DMS 273 treated with DMSO at 0.1 percent for 48 hours (cell line): ENCODE results near the gene HS3ST3A1.

Experiments
- DNase-seq: peaks from one replicate; lab custom pipeline; 2025; lab: John Stamatoyannopoulos, UW

HS3ST3A1 gene

DNA sequence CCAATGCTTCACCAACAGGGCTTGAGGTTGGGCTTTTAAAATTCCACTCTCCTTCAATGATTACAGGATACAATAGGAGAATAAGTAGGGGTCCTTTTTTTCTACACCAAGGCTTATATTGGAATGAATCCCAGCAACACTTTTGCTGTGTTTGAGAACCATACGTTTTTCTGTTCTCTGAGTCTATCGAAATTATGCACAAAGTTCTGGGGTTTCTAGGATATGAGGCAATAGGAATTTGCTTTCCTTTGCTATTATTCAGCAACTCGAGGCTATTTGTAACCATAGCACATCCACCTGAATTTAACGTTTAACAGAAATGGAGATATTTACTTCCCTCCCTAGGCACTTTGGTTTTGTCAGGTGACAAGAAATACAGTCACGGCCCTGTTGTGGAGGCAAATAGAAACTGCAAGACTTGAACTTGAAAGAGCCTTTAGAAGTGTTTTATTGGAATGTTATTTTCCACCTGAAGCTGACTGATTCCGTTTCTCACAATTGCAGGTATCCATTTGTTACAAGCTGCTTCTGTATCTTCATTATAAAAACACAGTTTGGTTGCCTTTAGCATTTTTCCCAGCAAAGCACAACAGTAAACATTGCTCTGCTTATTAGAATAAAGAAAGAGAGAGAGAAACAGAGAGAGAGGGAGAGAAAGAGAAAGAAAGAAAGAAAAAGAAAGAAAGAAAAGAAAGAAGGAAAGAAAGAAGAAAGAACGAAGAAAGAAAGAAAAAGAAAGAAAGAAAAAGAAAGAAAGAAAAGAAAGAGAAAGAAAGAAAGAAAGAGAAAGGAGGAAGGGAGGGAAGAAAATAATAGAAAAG is 109.6 kb downstream of the HS3ST3A1 start:
- no peak for DNase-seq

DNA sequence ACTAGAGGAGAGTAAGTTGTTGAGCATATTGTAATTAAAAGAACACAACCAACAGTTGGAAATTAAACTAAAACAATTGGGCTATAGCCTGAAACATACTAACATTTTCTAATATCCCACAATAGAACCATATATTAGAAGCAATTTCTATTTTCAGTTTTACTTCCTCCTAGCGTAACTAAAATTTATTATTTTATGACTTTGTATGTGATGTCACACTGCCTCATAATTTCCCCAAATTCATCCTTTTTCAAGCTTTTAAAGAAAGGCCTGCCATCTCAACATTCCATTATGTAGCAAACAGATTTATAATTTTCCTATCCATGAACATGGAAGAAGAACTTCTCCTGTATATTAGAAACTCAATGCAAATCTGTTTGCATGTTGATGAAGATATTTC is 110.2 kb downstream of the HS3ST3A1 start:
- DNase-seq, result no peak

DNA sequence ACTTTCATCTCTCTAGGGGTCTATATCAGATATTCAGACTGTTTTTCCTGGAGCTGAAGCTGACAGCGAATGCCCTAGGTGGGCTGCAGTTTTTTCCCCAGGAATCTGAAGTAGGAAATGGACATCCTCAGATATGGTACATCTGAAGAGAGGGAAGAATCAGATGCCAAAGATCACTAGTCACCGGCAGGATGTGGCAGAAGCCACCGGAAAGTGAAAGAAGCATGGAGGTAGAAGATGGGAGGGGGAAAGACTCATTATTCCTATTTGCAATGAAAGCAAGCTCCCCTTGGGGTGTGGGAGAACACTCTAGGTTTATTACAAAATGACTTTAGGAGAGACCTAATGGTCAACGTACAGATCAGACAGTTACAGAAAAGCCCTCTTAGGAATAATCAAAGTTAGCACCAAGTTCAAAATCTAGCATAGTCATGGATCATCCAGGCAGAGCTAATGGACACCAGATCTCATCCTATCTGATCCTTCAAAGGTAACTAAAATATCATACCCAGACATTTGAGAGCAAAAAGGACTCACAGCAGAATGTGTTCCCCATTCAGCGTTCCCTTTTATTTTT is 110.7 kb downstream of the HS3ST3A1 start:
- no peak for DNase-seq

- no peak for DNase-seq
These were observed 111.3 kb downstream of the HS3ST3A1 start for GRCh38 chr17:13490427-13490826.

DNA sequence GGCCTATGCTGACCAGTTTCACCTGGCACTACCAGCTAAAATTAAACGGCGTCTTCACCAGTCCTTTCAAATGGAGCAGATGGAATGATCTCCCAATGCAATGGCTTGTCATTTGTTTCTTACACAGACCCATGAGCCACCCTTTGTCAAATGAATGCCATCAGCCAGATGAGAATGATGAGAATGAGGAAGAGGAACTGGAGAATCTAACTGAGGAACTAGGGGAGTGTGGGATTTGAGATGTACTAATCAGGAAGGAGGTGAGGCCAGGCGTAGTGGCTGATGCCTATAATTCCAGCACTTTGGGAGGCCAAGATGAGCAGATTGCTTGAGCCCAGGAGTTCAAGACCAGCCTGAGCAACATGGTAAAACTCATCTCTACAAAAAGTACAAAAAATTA is 116.4 kb downstream of the HS3ST3A1 start:
- DNase-seq, result no peak

GRCh38 chr17:13484020-13484419 is 117.7 kb downstream of the HS3ST3A1 start:
- DNase-seq, result no peak

- no peak for DNase-seq
These were observed 120.9 kb downstream of the HS3ST3A1 start for GRCh38 chr17:13480877-13481276.

DNA sequence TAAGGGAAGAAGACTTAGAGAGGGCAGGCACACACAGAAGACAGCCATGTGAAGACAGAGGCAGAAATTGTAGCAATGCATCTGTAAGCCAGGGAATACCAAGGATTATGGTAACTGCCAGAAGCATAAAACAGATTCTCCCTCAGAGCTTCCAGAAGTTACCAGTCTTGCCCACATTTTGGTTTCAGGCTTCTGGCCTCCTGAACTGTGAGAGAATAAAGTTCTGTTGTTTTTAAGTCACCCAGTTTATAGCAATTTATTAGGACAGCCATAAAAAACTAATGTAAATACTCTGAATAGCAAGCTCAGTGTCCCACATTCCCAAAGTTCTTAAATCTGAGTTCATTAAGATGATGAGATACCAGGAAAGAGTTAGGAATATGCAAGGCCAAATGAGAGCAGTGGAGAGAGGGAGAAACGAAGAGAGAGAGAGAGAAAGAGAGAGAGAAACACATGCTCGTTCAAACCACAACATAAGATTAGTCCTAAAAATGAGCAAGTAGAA is 123.4 kb downstream of the HS3ST3A1 start:
- no peak for DNase-seq

GRCh38 chr17:13477180-13477611 is 124.5 kb downstream of the HS3ST3A1 start:
- DNase-seq, result no peak

DNA sequence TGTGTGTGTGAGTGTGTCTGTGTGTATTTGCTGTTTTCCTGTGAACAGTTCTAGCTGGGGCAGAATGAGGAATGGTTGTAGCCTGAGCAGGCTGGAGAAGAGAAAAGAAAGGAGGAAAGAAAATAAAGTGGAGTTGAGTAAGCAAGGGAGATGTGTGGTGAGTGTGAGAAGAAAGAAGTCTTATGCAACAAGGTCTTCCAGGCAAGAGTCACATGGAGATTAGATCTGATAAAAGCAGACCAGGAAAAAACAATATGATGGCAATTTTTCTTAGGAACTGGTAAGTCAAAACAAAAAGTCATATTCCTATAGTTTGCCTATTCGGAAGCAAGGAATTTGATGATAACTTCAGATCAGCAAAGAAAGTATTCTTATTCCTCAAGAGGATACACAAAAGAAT is 125.0 kb downstream of the HS3ST3A1 start:
- no peak for DNase-seq

DNA sequence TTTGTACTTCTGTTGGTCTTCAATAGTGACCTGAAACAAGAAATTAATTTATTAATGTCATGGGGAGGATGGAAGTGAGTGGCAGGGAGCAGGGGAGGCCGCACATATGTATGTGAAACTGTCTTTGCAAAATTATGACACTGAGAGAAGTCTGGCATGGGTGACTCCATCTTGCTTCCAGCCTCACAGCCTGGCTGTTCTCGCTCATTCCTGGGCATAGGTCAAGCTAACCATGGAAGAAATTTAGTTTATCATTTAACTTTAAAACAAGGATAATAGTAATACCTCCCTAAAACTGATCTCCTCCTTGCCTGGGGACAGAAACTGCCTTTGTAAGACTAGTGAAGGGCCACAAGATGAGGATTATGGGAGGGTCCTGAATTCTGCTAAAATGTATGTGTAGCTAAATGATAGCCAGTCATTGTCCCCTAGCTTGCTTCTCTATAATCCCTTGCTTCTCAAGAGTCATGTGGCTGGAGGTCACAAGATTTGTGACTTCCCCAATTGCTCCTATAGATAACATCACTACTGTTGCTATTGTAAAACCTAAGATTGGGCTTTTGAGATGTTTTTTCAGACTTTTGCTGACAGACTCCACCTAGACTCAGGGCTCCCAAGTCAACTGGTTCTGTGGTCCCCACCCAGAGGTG is 126.0 kb downstream of the HS3ST3A1 start:
- DNase-seq, result no peak

DNA sequence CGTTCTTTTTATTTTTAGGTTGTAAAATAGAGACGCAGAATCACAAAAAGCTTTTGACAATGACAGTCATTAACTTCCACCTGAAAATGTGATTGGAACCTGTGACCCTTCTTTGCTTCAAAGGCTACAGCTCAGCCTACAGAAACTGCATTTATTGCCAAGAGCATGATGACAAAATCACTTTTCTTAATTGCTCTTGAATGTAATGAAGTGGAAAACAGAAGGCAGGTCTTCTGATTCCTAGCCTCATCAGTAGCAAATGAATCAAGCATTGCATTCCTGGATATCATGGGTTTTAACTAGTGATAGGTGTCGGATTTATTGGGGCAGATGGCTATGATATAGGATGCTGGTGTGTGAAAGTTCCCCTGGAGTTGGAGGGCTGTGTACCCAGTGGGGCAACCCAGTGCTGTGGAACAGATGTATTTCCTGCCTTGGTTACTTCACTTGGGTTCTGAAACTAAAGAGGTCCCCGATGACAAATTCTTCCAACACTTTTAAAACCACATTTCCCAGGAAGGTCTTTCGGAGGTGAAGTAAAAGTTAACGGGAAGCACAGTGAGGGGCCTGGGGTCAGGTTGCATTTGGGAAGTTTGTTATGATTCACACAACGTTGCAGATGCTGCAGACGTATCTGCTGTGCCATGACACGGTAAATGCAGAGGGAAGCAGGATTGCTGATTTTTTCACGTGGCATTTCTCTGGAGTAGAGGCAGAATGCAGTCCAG is 127.5 kb downstream of the HS3ST3A1 start:
- DNase-seq, result no peak

DNA sequence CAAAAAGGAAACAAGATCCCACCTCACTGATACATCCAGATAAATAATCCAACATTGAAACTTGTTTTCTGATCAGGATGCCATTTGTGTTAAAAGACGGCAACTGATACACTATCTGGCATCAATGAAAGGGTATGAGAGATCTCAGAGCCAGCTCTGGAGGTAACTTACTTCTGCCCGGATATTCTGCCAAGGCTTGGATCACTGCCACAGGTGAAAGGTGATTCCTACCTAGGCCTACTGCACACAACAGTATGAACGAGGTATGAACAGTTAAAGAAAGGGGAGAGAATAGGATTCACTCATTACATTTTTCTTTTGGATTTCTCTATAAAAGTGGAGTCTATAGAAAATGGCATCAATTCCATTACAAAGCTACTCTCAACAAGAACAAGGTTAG is 136.1 kb downstream of the HS3ST3A1 start:
- DNase-seq, result no peak

GRCh38 chr17:13462673-13463124 is 139.0 kb downstream of the HS3ST3A1 start:
- no peak for DNase-seq

DNA sequence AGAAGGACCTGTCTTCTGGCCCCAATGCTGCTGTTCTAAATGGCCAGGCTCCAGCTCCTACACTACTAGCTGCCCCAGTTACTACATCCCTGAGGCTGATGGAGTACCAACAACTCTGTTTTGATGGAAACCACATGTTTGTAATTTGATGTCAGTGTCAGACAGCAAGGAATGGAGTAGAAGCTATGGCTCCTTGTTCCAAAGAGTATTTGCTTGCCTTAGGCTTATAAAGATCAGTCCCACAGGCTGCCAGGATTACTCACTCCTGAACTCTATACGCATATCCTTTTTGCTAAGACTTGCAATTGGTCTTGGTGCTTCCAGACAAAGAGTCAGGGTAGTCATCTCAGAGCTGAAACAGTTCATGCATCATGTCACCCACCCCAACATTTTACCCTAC is 139.6 kb downstream of the HS3ST3A1 start:
- no peak for DNase-seq

DNA sequence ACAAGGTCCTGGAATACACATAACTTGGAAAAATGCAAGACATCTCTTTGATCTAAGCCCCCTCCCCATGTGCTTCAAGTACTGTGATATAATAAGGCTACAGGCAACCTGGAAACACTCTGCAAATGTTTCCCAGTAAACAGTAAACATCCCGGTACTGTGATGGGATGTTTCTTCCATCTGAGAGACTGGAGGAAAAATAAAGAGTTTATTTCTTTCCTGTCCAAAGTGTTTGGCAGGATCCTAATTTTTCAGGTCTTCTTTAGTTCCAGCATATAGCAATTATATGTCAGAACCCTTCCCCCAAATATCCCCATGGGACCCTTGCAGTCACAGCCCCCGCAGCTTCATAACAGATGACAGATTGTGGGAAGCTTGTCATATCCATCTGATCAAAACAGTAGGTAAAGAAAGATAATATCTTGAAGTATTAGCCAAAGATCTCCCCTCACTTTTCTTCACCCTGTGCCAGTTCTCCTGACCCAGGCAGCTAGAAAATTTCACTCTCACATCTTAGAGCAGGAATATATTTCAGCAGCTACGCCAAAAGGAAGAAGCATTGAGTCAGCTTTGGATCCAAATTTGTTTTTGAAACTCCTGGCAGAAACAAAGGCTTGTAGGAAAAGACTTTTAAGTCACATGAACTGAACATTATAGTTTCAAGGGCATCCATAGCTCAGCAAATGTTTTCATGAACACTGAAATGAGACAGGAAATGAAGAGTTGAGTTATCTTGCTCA is 141.3 kb downstream of the HS3ST3A1 start:
- DNase-seq, result no peak

GRCh38 chr17:13457783-13458182 is 143.9 kb downstream of the HS3ST3A1 start:
- DNase-seq, result no peak
